ENCODE results near the gene SH3BP4.

GRCh38 chr2:235061656-235062055, 109.8 kb downstream of the SH3BP4 start:
- TF ChIP-seq CTCF (IDR thresholded peaks at IDR 0.05), result no peak
- TF ChIP-seq EZH2 (IDR thresholded peaks at IDR 0.05; ENCODE audit: borderline replicate concordance, insufficient read depth, low read depth, low read length, poor library complexity, severe bottlenecking), result no peak
